ENCODE data around the gene SOX5. TPM values are rescaled to one million over a fixed set of nuclear protein-coding genes. Genes with fewer than 3 reads are reported as not detected.

The SOX5 gene
- 10 to 100 TPM in 1 of 2 donors, 1 to 10 TPM in 1; 3.0 to 13.3 TPM for total RNA-seq

- no peaks in the 10 kb centered on the region for H3K9me3 Mint-ChIP-seq
- no peaks in the 10 kb centered on the region for H3K36me3 Mint-ChIP-seq
- ATAC-seq (no peak), DNase-seq (ENCODE audit: low spot score) (no peak)
- H3K27ac Mint-ChIP-seq = no peak within 1 kb of the TSS
- no peaks in the 10 kb centered on the region for H3K4me1 Mint-ChIP-seq (ENCODE audit: low read depth in 2 of 2)
- H3K27me3 Mint-ChIP-seq = no peaks in the 10 kb centered on the region
- H3K4me3 Mint-ChIP-seq = no peak within 1 kb of the TSS
These were observed at the start of gene SOX5 for GRCh38 chr12:23949348-23950209. Gene SOX5 (minus strand): TSS chr12:23949670. CDS start chr12:23949601, 69 bp downstream.

GRCh38 chr12:23987046-23987445 is 37.6 kb upstream of the SOX5 start:
- Mint-ChIP-seq H3K4me1 (ENCODE audit: low read depth in 2 of 2) (no peaks in the 10 kb centered on the region), H3K27me3 (no peaks in the 10 kb centered on the region), H3K27ac (no peak overlapping the region), H3K9me3 (peaks cover 13% of the 10 kb centered on the region), H3K36me3 (no peaks in the 10 kb centered on the region), H3K4me3 (no peak overlapping the region)
- DNase-seq (ENCODE audit: low spot score) = no peak
- no peak for ATAC-seq

- Mint-ChIP-seq H3K27me3 (no peaks in the 10 kb centered on the region), H3K36me3 (no peaks in the 10 kb centered on the region), H3K9me3 (peaks cover 2% of the 10 kb centered on the region), H3K4me3 (no peak overlapping the region), H3K27ac (no peak overlapping the region), H3K4me1 (ENCODE audit: low read depth in 2 of 2) (no peaks in the 10 kb centered on the region)
- ATAC-seq = no peak
- no peak for DNase-seq (ENCODE audit: low spot score)
These were observed 31.4 kb upstream of the SOX5 start for GRCh38 chr12:23980826-23981225.

GRCh38 chr12:23964812-23965211 is 15.3 kb upstream of the SOX5 start:
- peak in 1 of 2 donors; percentile 11 for ATAC-seq
- Mint-ChIP-seq H3K27me3 (no peaks in the 10 kb centered on the region), H3K36me3 (no peaks in the 10 kb centered on the region), H3K9me3 (peaks cover 5% of the 10 kb centered on the region), H3K27ac (no peak overlapping the region), H3K4me1 (ENCODE audit: low read depth in 2 of 2) (no peaks in the 10 kb centered on the region), H3K4me3 (no peak overlapping the region)
- no peak for DNase-seq (ENCODE audit: low spot score)

GRCh38 chr12:23959826-23960225 is 10.4 kb upstream of the SOX5 start:
- ATAC-seq = no peak
- no peak overlapping the region for H3K4me3 Mint-ChIP-seq
- no peak overlapping the region for H3K27ac Mint-ChIP-seq
- H3K36me3 Mint-ChIP-seq = no peaks in the 10 kb centered on the region
- H3K9me3 Mint-ChIP-seq = no peaks in the 10 kb centered on the region
- no peaks in the 10 kb centered on the region for H3K27me3 Mint-ChIP-seq
- H3K4me1 Mint-ChIP-seq (ENCODE audit: low read depth in 2 of 2) = no peaks in the 10 kb centered on the region
- no peak for DNase-seq (ENCODE audit: low spot score)

- Mint-ChIP-seq H3K27ac (no peak overlapping the region), H3K9me3 (no peaks in the 10 kb centered on the region), H3K4me3 (no peak overlapping the region), H3K27me3 (no peaks in the 10 kb centered on the region), H3K4me1 (ENCODE audit: low read depth in 2 of 2) (no peaks in the 10 kb centered on the region), H3K36me3 (no peaks in the 10 kb centered on the region)
- ATAC-seq (no peak), DNase-seq (ENCODE audit: low spot score) (no peak)
These were observed 4.9 kb upstream of the SOX5 start for GRCh38 chr12:23954332-23954731.

GRCh38 chr12:23952071-23952470 is 2.6 kb upstream of the SOX5 start:
- Mint-ChIP-seq H3K27ac (no peak overlapping the region), H3K4me3 (no peak overlapping the region), H3K4me1 (ENCODE audit: low read depth in 2 of 2) (no peaks in the 10 kb centered on the region), H3K27me3 (no peaks in the 10 kb centered on the region), H3K36me3 (no peaks in the 10 kb centered on the region), H3K9me3 (no peaks in the 10 kb centered on the region)
- ATAC-seq = no peak
- no peak for DNase-seq (ENCODE audit: low spot score)

GRCh38 chr12:23950775-23951451 is 1.4 kb upstream of the SOX5 start:
- no peak for ATAC-seq
- no peak for DNase-seq (ENCODE audit: low spot score)
- Mint-ChIP-seq H3K36me3 (no peaks in the 10 kb centered on the region), H3K27me3 (no peaks in the 10 kb centered on the region), H3K27ac (no peak overlapping the region), H3K4me1 (ENCODE audit: low read depth in 2 of 2) (no peaks in the 10 kb centered on the region), H3K9me3 (no peaks in the 10 kb centered on the region), H3K4me3 (no peak overlapping the region)

- Mint-ChIP-seq H3K27ac (no peak overlapping the region), H3K9me3 (no peaks in the 10 kb centered on the region), H3K27me3 (no peaks in the 10 kb centered on the region), H3K4me1 (ENCODE audit: low read depth in 2 of 2) (no peaks in the 10 kb centered on the region), H3K4me3 (no peak overlapping the region), H3K36me3 (no peaks in the 10 kb centered on the region)
- ATAC-seq = no peak
- DNase-seq (ENCODE audit: low spot score) = no peak
These were observed 822 bp upstream of the SOX5 start for GRCh38 chr12:23950210-23950774.

GRCh38 chr12:23948291-23948690 is 1.2 kb downstream of the SOX5 start:
- H3K27me3 Mint-ChIP-seq = no peaks in the 10 kb centered on the region
- no peak for ATAC-seq

GRCh38 chr12:23947395-23947794 is 2.1 kb downstream of the SOX5 start:
- H3K9me3 Mint-ChIP-seq = no peaks in the 10 kb centered on the region
- no peak overlapping the region for H3K27ac Mint-ChIP-seq
- ATAC-seq (no peak), DNase-seq (ENCODE audit: low spot score) (no peak)
- no peaks in the 10 kb centered on the region for H3K4me1 Mint-ChIP-seq (ENCODE audit: low read depth in 2 of 2)
- no peak overlapping the region for H3K4me3 Mint-ChIP-seq
- H3K36me3 Mint-ChIP-seq = no peaks in the 10 kb centered on the region
- H3K27me3 Mint-ChIP-seq = no peaks in the 10 kb centered on the region

More at GRCh38 chr12:23948291-23948690, 1.2 kb downstream of the SOX5 start:
- Mint-ChIP-seq H3K4me3 (no peak overlapping the region), H3K36me3 (no peaks in the 10 kb centered on the region), H3K9me3 (no peaks in the 10 kb centered on the region), H3K27ac (no peak overlapping the region), H3K4me1 (ENCODE audit: low read depth in 2 of 2) (no peaks in the 10 kb centered on the region)
- no peak for DNase-seq (ENCODE audit: low spot score)

GRCh38 chr12:23945249-23945648 is 4.2 kb downstream of the SOX5 start:
- no peaks in the 10 kb centered on the region for H3K9me3 Mint-ChIP-seq
- no peak overlapping the region for H3K27ac Mint-ChIP-seq
- H3K4me3 Mint-ChIP-seq = no peak overlapping the region

GRCh38 chr12:23944067-23944466 is 5.4 kb downstream of the SOX5 start:
- H3K36me3 Mint-ChIP-seq = no peaks in the 10 kb centered on the region
- H3K4me1 Mint-ChIP-seq (ENCODE audit: low read depth in 2 of 2) = no peaks in the 10 kb centered on the region
- no peak overlapping the region for H3K4me3 Mint-ChIP-seq
- H3K27me3 Mint-ChIP-seq = no peaks in the 10 kb centered on the region
- ATAC-seq (no peak), DNase-seq (ENCODE audit: low spot score) (no peak)
- no peak overlapping the region for H3K27ac Mint-ChIP-seq
- no peaks in the 10 kb centered on the region for H3K9me3 Mint-ChIP-seq

More at GRCh38 chr12:23945249-23945648, 4.2 kb downstream of the SOX5 start:
- ATAC-seq (no peak), DNase-seq (ENCODE audit: low spot score) (no peak)
- Mint-ChIP-seq H3K4me1 (ENCODE audit: low read depth in 2 of 2) (no peaks in the 10 kb centered on the region), H3K27me3 (no peaks in the 10 kb centered on the region), H3K36me3 (no peaks in the 10 kb centered on the region)

GRCh38 chr12:23942841-23943240 is 6.6 kb downstream of the SOX5 start:
- Mint-ChIP-seq H3K27me3 (no peaks in the 10 kb centered on the region), H3K9me3 (no peaks in the 10 kb centered on the region)

More at GRCh38 chr12:23942841-23943240, 6.6 kb downstream of the SOX5 start:
- no peak for ATAC-seq
- DNase-seq (ENCODE audit: low spot score) = no peak
- H3K36me3 Mint-ChIP-seq = no peaks in the 10 kb centered on the region
- H3K27ac Mint-ChIP-seq = no peak overlapping the region
- H3K4me3 Mint-ChIP-seq = no peak overlapping the region
- no peaks in the 10 kb centered on the region for H3K4me1 Mint-ChIP-seq (ENCODE audit: low read depth in 2 of 2)
